DOHH2 (cell line): Measurements from ENCODE around the gene KIDINS220.
A peak's percentile ranks its signal among the peaks of the same experiment; 100 is the strongest.

Source experiments
- H3F3A ChIP-seq: fragments of 200-600 bp; sonication (generic), shearing (Covaris generic); 2 replicates; pipeline ENCODE4 v1.6.0; 2016; ENCODE audit warnings: antibody characterized with exemption, mild to moderate bottlenecking; ENCODE audit not compliant: control insufficient read depth, insufficient read depth
- H3K27ac ChIP-seq: fragments of 200-600 bp; sonication (generic); 2 replicates; pipeline ENCODE4 v1.5.1; 2014; ENCODE audit warnings: low read depth, mild to moderate bottlenecking, low read length, moderate library complexity
- H3K27me3 ChIP-seq: fragments of 200-600 bp; sonication (generic); 2 replicates; pipeline ENCODE4 v1.6.1; 2014; ENCODE audit warnings: mild to moderate bottlenecking, low read length, mixed read lengths; ENCODE audit not compliant: control insufficient read depth
- H3K36me3 ChIP-seq: fragments of 200-600 bp; sonication (generic); 2 replicates; pipeline ENCODE4 v1.6.1; 2014; ENCODE audit warnings: mild to moderate bottlenecking, low read length, moderate library complexity, mixed read lengths; ENCODE audit not compliant: control insufficient read depth
- H3K4me1 ChIP-seq: fragments of 200-600 bp; sonication (generic); 2 replicates; pipeline ENCODE4 v1.6.1; 2014; ENCODE audit warnings: mild to moderate bottlenecking, low read length, mixed read lengths; ENCODE audit not compliant: control insufficient read depth
- H3K4me2 ChIP-seq: fragments of 200-600 bp; sonication (generic); 2 replicates; pipeline ENCODE4 v1.6.0; 2014; ENCODE audit warnings: mild to moderate bottlenecking, low read length, moderate library complexity
- H3K4me3 ChIP-seq: fragments of 200-600 bp; sonication (generic); 2 replicates; pipeline ENCODE4 v1.5.1; 2014; ENCODE audit warnings: mild to moderate bottlenecking, low read length, mixed read lengths
- H3K79me2 ChIP-seq: fragments of 200-600 bp; sonication (generic); 2 replicates; pipeline ENCODE4 v1.6.1; 2014; ENCODE audit warnings: mild to moderate bottlenecking, low read length, mixed read lengths; ENCODE audit not compliant: control insufficient read depth
- H3K9me2 ChIP-seq: fragments of 200-600 bp; sonication (generic); replicated peaks from 2 replicates; pipeline ENCODE4 v1.6.1; 2014; ENCODE audit warnings: mild to moderate bottlenecking, low read length, mixed read lengths; ENCODE audit not compliant: control insufficient read depth
- H3K9me3 ChIP-seq: fragments of 200-600 bp; sonication (generic); 2 replicates; pipeline ENCODE4 v1.6.1; 2014; ENCODE audit warnings: antibody characterized with exemption, low read length, mixed read lengths; ENCODE audit not compliant: control insufficient read depth, insufficient read depth
- H4K20me1 ChIP-seq: fragments of 200-600 bp; sonication (generic); 2 replicates; pipeline ENCODE4 v1.6.0; 2014; ENCODE audit warnings: low read depth, mild to moderate bottlenecking, antibody characterized with exemption, low read length, moderate library complexity; ENCODE audit not compliant: control insufficient read depth, insufficient read depth
- CTCF ChIP-seq: fragments of 200-600 bp; sonication (generic); IDR thresholded peaks from one replicate; pipeline ENCODE4 v1.5.1; 2014; ENCODE audit warnings: antibody characterized with exemption, mild to moderate bottlenecking, low read depth, low read length; ENCODE audit not compliant: poor library complexity, severe bottlenecking

The KIDINS220 gene

GRCh38 chr2:8682719-8683667 is 154.4 kb downstream of the KIDINS220 start:
- Histone ChIP-seq H3K27ac (peak overlapping the region; percentile 78), H3K79me2 (peaks cover 37% of the 10 kb centered on the region), H3F3A (peaks cover 29% of the 10 kb centered on the region), H3K27me3 (peaks cover 1% of the 10 kb centered on the region), H3K4me1 (peaks cover 41% of the 10 kb centered on the region), H3K4me2 (peak overlapping the region; percentile 90), H3K36me3 (peaks cover 18% of the 10 kb centered on the region), H3K9me3 (no peaks in the 10 kb centered on the region), H3K4me3 (peak overlapping the region; percentile 85), H3K9me2 (no peaks in the 10 kb centered on the region), H4K20me1 (peaks cover 7% of the 10 kb centered on the region; the same call in 1 of the 2 replicates)
- no peak for TF ChIP-seq CTCF

- peak within 1 kb of the TSS; percentile 85 for H3K4me3 ChIP-seq
- peaks cover 34% of the 10 kb centered on the region for H3F3A ChIP-seq
- H3K27ac ChIP-seq, result peak within 1 kb of the TSS; percentile 79
These were observed 155.4 kb downstream of the KIDINS220 start, which contains the start of gene ID2 for GRCh38 chr2:8681786-8682692. Gene ID2 (plus strand): TSS chr2:8682056. CDS start chr2:8682166, 110 bp downstream.

More at GRCh38 chr2:8681786-8682692, 155.4 kb downstream of the KIDINS220 start, which contains the start of gene ID2:
- no peaks in the 10 kb centered on the region for H3K9me2 ChIP-seq
- H3K79me2 ChIP-seq, result peaks cover 37% of the 10 kb centered on the region
- H4K20me1 ChIP-seq, result peaks cover 7% of the 10 kb centered on the region; the same call in 1 of the 2 replicates
- peaks cover 18% of the 10 kb centered on the region for H3K36me3 ChIP-seq
- H3K4me2 ChIP-seq, result peak within 1 kb of the TSS; percentile 90
- TF ChIP-seq CTCF, result no peak
- peaks cover 50% of the 10 kb centered on the region for H3K4me1 ChIP-seq
- no peaks in the 10 kb centered on the region for H3K9me3 ChIP-seq
- H3K27me3 ChIP-seq, result peaks cover 11% of the 10 kb centered on the region
